ENCODE results near the gene ZNF469. TPM values are rescaled to one million over a fixed set of nuclear protein-coding genes. Genes with fewer than 3 reads are reported as not detected.

Gene ZNF469
- total and polyA plus RNA-seq, 4 donors = 0.04 to 0.50 (median 0.36) TPM

DNA sequence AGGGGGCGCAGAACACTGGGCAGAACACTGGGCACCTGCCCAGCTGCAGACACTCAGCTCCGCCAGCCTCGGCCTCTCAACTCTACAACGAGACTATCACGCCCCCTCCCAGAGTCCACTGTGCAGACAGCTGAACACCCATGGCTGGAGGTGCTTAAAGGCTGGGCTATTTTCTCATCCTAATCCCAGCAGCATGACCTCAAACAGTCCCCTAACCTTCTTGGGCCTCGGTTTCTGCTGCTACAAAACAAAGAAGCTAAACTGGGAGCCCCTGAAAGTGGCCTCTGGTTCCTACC, 27.7 kb upstream of the ZNF469 start:
- WGBS = 83% methylated on average over 6 of the region's 6 CpGs
- H3K4me3 ChIP-seq (ENCODE audit: low read depth in 1 of 3, low read length in 3 of 3) = no peak overlapping the region
- DNase-seq (ENCODE audit: low spot score) = no peak
- H3K27me3 ChIP-seq (ENCODE audit: control insufficient read depth in 4 of 4, insufficient read depth in 4 of 4, low read length in 3 of 4) = no peaks in the 10 kb centered on the region
- no peak overlapping the region for H3K9ac ChIP-seq (ENCODE audit: low read depth in 1 of 2, low read length in 2 of 2)
- H3K36me3 ChIP-seq (ENCODE audit: control insufficient read depth in 4 of 4, insufficient read depth in 3 of 4, low read depth in 1 of 4, low read length in 3 of 4) = no peaks in the 10 kb centered on the region
- H3K27ac ChIP-seq (ENCODE audit: low read depth in 1 of 2, low read length in 2 of 2) = no peak overlapping the region
- H3K9me3 ChIP-seq (ENCODE audit: control insufficient read depth in 4 of 4, low read length in 3 of 4) = no peaks in the 10 kb centered on the region
- no peaks in the 10 kb centered on the region for H3K4me1 ChIP-seq (ENCODE audit: control insufficient read depth in 4 of 4, insufficient read depth in 4 of 4, low read length in 3 of 4)
- TF ChIP-seq TAF1 (conservative IDR thresholded peaks at IDR 0.05) = no peak
- TF ChIP-seq, protein P1, sequence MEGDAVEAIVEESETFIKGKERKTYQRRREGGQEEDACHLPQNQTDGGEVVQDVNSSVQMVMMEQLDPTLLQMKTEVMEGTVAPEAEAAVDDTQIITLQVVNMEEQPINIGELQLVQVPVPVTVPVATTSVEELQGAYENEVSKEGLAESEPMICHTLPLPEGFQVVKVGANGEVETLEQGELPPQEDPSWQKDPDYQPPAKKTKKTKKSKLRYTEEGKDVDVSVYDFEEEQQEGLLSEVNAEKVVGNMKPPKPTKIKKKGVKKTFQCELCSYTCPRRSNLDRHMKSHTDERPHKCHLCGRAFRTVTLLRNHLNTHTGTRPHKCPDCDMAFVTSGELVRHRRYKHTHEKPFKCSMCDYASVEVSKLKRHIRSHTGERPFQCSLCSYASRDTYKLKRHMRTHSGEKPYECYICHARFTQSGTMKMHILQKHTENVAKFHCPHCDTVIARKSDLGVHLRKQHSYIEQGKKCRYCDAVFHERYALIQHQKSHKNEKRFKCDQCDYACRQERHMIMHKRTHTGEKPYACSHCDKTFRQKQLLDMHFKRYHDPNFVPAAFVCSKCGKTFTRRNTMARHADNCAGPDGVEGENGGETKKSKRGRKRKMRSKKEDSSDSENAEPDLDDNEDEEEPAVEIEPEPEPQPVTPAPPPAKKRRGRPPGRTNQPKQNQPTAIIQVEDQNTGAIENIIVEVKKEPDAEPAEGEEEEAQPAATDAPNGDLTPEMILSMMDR (IDR thresholded peaks at IDR 0.05; ENCODE audit: low read depth, low read length, missing input control) = no peak
- no peak for TF ChIP-seq FOXA1 (IDR thresholded peaks at IDR 0.05)
- TF ChIP-seq, protein P2, sequence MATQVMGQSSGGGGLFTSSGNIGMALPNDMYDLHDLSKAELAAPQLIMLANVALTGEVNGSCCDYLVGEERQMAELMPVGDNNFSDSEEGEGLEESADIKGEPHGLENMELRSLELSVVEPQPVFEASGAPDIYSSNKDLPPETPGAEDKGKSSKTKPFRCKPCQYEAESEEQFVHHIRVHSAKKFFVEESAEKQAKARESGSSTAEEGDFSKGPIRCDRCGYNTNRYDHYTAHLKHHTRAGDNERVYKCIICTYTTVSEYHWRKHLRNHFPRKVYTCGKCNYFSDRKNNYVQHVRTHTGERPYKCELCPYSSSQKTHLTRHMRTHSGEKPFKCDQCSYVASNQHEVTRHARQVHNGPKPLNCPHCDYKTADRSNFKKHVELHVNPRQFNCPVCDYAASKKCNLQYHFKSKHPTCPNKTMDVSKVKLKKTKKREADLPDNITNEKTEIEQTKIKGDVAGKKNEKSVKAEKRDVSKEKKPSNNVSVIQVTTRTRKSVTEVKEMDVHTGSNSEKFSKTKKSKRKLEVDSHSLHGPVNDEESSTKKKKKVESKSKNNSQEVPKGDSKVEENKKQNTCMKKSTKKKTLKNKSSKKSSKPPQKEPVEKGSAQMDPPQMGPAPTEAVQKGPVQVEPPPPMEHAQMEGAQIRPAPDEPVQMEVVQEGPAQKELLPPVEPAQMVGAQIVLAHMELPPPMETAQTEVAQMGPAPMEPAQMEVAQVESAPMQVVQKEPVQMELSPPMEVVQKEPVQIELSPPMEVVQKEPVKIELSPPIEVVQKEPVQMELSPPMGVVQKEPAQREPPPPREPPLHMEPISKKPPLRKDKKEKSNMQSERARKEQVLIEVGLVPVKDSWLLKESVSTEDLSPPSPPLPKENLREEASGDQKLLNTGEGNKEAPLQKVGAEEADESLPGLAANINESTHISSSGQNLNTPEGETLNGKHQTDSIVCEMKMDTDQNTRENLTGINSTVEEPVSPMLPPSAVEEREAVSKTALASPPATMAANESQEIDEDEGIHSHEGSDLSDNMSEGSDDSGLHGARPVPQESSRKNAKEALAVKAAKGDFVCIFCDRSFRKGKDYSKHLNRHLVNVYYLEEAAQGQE (IDR thresholded peaks at IDR 0.05) = no peak
- no peak for TF ChIP-seq EGR1 (IDR thresholded peaks at IDR 0.05; ENCODE audit: low read depth in 2 of 2)
- TF ChIP-seq HNF4A (conservative IDR thresholded peaks at IDR 0.05) = no peak
- no peak for TF ChIP-seq JUND (IDR thresholded peaks at IDR 0.05)
- TF ChIP-seq MAX (IDR thresholded peaks at IDR 0.05) = no peak
- no peak for TF ChIP-seq RXRA (IDR thresholded peaks at IDR 0.05)
- TF ChIP-seq NR2F2 (IDR thresholded peaks at IDR 0.05) = no peak
- TF ChIP-seq SP1 (IDR thresholded peaks at IDR 0.05) = no peak
- no peak for TF ChIP-seq YY1 (IDR thresholded peaks at IDR 0.05)
- TF ChIP-seq HNF4G (IDR thresholded peaks at IDR 0.05) = no peak
- TF ChIP-seq, protein P3, sequence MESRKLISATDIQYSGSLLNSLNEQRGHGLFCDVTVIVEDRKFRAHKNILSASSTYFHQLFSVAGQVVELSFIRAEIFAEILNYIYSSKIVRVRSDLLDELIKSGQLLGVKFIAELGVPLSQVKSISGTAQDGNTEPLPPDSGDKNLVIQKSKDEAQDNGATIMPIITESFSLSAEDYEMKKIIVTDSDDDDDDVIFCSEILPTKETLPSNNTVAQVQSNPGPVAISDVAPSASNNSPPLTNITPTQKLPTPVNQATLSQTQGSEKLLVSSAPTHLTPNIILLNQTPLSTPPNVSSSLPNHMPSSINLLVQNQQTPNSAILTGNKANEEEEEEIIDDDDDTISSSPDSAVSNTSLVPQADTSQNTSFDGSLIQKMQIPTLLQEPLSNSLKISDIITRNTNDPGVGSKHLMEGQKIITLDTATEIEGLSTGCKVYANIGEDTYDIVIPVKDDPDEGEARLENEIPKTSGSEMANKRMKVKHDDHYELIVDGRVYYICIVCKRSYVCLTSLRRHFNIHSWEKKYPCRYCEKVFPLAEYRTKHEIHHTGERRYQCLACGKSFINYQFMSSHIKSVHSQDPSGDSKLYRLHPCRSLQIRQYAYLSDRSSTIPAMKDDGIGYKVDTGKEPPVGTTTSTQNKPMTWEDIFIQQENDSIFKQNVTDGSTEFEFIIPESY (IDR thresholded peaks at IDR 0.05) = no peak
- TF ChIP-seq ATF3 (IDR thresholded peaks at IDR 0.05) = no peak
- no peak for TF ChIP-seq RAD21 (IDR thresholded peaks at IDR 0.05)
- TF ChIP-seq GABPA (IDR thresholded peaks at IDR 0.05 in 1 of 2, conservative IDR thresholded peaks at IDR 0.05 in 1 of 2) = no peak
- no peak for TF ChIP-seq FOXA2 (IDR thresholded peaks at IDR 0.05)
